GM19238 (cell line): ENCODE measurements around the gene TRIM29.
"Not testable (repeated sequence)": the region's sequence is repeated elsewhere in the genome, so short reads cannot be mapped to it uniquely, and the experiment has no call there.

Source experiments
- DNase-seq: peaks from one replicate; pipeline ENCODE4 v3.0.0; 2011; ENCODE audit warnings: low spot score; ENCODE audit not compliant: insufficient read length

TRIM29 gene

GRCh38 chr11:120137611-120138521 is at the start of gene TRIM29:
TSS of gene TRIM29 (minus strand) at chr11:120138113. CDS start at chr11:120138031, 82 bp downstream.
- no peak for DNase-seq

GRCh38 chr11:120186774-120187591 is 49.1 kb upstream of the TRIM29 start:
- DNase-seq: no peak

- DNase-seq: no peak
Measured at GRCh38 chr11:120186456-120186773, 48.5 kb upstream of the TRIM29 start.

GRCh38 chr11:120185706-120186455 is 48.0 kb upstream of the TRIM29 start:
- no peak for DNase-seq

- no peak for DNase-seq
Measured at GRCh38 chr11:120184946-120185705, 47.2 kb upstream of the TRIM29 start.

- no peak for DNase-seq
Measured at GRCh38 chr11:120184371-120184945, 46.5 kb upstream of the TRIM29 start.

GRCh38 chr11:120183701-120184141 is 45.8 kb upstream of the TRIM29 start:
- DNase-seq: no peak

- no peak for DNase-seq
Measured at GRCh38 chr11:120182790-120183491, 45.0 kb upstream of the TRIM29 start.

GRCh38 chr11:120182372-120182771 is 44.5 kb upstream of the TRIM29 start:
- no peak for DNase-seq

- no peak for DNase-seq
Measured at GRCh38 chr11:120181376-120181975, 43.6 kb upstream of the TRIM29 start.

GRCh38 chr11:120180551-120181232 is 42.8 kb upstream of the TRIM29 start:
- DNase-seq: no peak

- DNase-seq: not testable (repeated sequence)
Measured at GRCh38 chr11:120180063-120180462, 42.1 kb upstream of the TRIM29 start.

GRCh38 chr11:120179057-120179672 is 41.3 kb upstream of the TRIM29 start:
- DNase-seq: no peak

GRCh38 chr11:120178561-120179056 is 40.7 kb upstream of the TRIM29 start:
- no peak for DNase-seq

GRCh38 chr11:120174866-120175265 is 37.0 kb upstream of the TRIM29 start:
- no peak for DNase-seq

- DNase-seq: no peak
Measured at GRCh38 chr11:120173807-120174206, 35.9 kb upstream of the TRIM29 start.

GRCh38 chr11:120173019-120173705 is 35.2 kb upstream of the TRIM29 start:
- DNase-seq: no peak
